GM12878 (cell line): ENCODE measurements around the gene COX19. TPM values are rescaled to one million over a fixed set of nuclear protein-coding genes. Genes with fewer than 3 reads are reported as not detected.

ENCODE experiments used
- ATAC-seq: fragments of 200-7000 bp; cut with Tn5 transposase; 3 replicates; pipeline ENCODE4 v1.9.1; 2020; ENCODE audit warnings: mild to moderate bottlenecking, moderate library complexity
- BruUV-seq: library from RNA; stranded (reverse); fragments of 400-500 nt; replicated peaks from 2 replicates; lab custom pipeline; 2021; lab: Mats Ljungman, UMichigan
- CTCF ChIA-PET: fragments of 300-600 bp; sonication (Branson Sonifier 250); formaldehyde crosslinking; extraction: SDS; loops from one replicate; lab custom pipeline; 2021; ENCODE audit warnings: inconsistent platforms; lab: Yijun Ruan, JAX
- POLR2A ChIA-PET: fragments of 350-600 bp; formaldehyde crosslinking; extraction: SDS; loops from one replicate; lab custom pipeline; 2021; ENCODE audit warnings: inconsistent platforms; lab: Charles Lee
- RAD21 ChIA-PET: fragments of 300-600 bp; sonication (Branson Sonifier 250); formaldehyde crosslinking; loops from one replicate; lab custom pipeline; 2023; ENCODE audit warnings: antibody characterized with exemption; ENCODE audit not compliant: unreplicated experiment; lab: Charles Lee
- SMC1A ChIA-PET: fragments of 300-600 bp; sonication (Branson Sonifier 250); formaldehyde crosslinking; loops from one replicate; lab custom pipeline; 2023; ENCODE audit not compliant: unreplicated experiment, uncharacterized antibody; lab: Charles Lee
- DNase-seq: peaks from one replicate; pipeline ENCODE4 v3.0.0-alpha.2; 2011; ENCODE audit warnings: low read depth, low spot score
- FAIRE-seq: peaks from 3 replicates; lab custom pipeline; 2011; peaks lifted over from hg19 to GRCh38; lab: Jason Lieb, UNC
- H2AFZ ChIP-seq: 2 replicates; pipeline ENCODE4 v1.6.0; 2011; ENCODE audit warnings: low read depth, low read length, control low read depth; ENCODE audit not compliant: control insufficient read depth
- H3K27ac ChIP-seq: 2 replicates; pipeline ENCODE4 v1.5.1; 2011; ENCODE audit warnings: control low read depth; ENCODE audit not compliant: control insufficient read depth, insufficient read depth
- H3K27me3 ChIP-seq, 2 experiments: replicated peaks in 1 of 2; 2 replicates each; pipeline versions ENCODE4 v1.6.0 to v1.6.1; 2011; ENCODE audit warnings: low read length in 1 of 2; ENCODE audit not compliant: control insufficient read depth in 2 of 2, insufficient read depth in 2 of 2
- H3K36me3 ChIP-seq, 2 experiments: 2 replicates each; pipeline ENCODE4 v1.5.1; 2011; ENCODE audit warnings: low read length in 1 of 2; ENCODE audit not compliant: control insufficient read depth in 2 of 2, insufficient read depth in 2 of 2
- H3K4me1 ChIP-seq: 2 replicates; pipeline ENCODE4 v1.6.1; 2011; ENCODE audit warnings: mild to moderate bottlenecking, low read length, moderate library complexity, mixed read lengths; ENCODE audit not compliant: control insufficient read depth, insufficient read depth
- H3K4me2 ChIP-seq: 2 replicates; pipeline ENCODE4 v1.6.0; 2011; ENCODE audit warnings: control low read depth; ENCODE audit not compliant: control insufficient read depth, insufficient read depth
- H3K4me3 ChIP-seq: fragments of 200-600 bp; sonication (generic); 2 replicates; pipeline ENCODE4 v1.5.1; 2016
- H3K79me2 ChIP-seq: 2 replicates; pipeline ENCODE4 v1.6.0; 2011; ENCODE audit warnings: low read length; ENCODE audit not compliant: control insufficient read depth, insufficient read depth
- H3K9ac ChIP-seq: 2 replicates; pipeline ENCODE4 v1.8.0; 2011; ENCODE audit warnings: low read length, control low read depth, mixed read lengths; ENCODE audit not compliant: control insufficient read depth, insufficient read depth
- H3K9me3 ChIP-seq: replicated peaks from 3 replicates; pipeline ENCODE4 v1.5.1; 2011; ENCODE audit warnings: mild to moderate bottlenecking, low read length; ENCODE audit not compliant: control insufficient read depth, insufficient read depth
- H4K20me1 ChIP-seq: 2 replicates; pipeline ENCODE4 v1.6.0; 2011; ENCODE audit not compliant: control insufficient read depth, insufficient read depth
- BCL11A ChIP-seq: IDR thresholded peaks from 2 replicates; pipeline ENCODE4 v1.6.1; 2011; ENCODE audit warnings: low read depth, low read length
- E4F1 ChIP-seq: fragments of 450-650 bp; IDR thresholded peaks from 2 replicates; pipeline ENCODE4 v1.6.1; 2018; ENCODE audit warnings: borderline replicate concordance, mild to moderate bottlenecking; ENCODE audit not compliant: partially characterized antibody
- EZH2 ChIP-seq: IDR thresholded peaks from 2 replicates; pipeline ENCODE4 v1.6.1; 2012; ENCODE audit warnings: low read depth, mild to moderate bottlenecking, control low read depth, inconsistent platforms, low read length, borderline replicate concordance; ENCODE audit not compliant: control insufficient read depth
- NFIC ChIP-seq: IDR thresholded peaks from 2 replicates; pipeline ENCODE4 v1.6.1; 2012; ENCODE audit warnings: low read depth, mild to moderate bottlenecking, inconsistent platforms, low read length, moderate library complexity
- NKRF ChIP-seq: fragments of 450-650 bp; conservative IDR thresholded peaks from 2 replicates; pipeline ENCODE4 v1.6.1; 2017; ENCODE audit warnings: mild to moderate bottlenecking, moderate library complexity
- POU2F2 ChIP-seq: IDR thresholded peaks from 3 replicates; pipeline ENCODE4 v1.6.1; 2011; ENCODE audit warnings: low read depth, mild to moderate bottlenecking, low read length, borderline replicate concordance
- RFX5 ChIP-seq: IDR thresholded peaks from 2 replicates; pipeline ENCODE4 v1.6.1; 2011; ENCODE audit warnings: low read depth, low read length, improper control_type of control experiment
- USF1 ChIP-seq: IDR thresholded peaks from 2 replicates; pipeline ENCODE4 v1.6.1; 2011; ENCODE audit warnings: borderline replicate concordance, low read depth, mild to moderate bottlenecking, moderate library complexity, mixed read lengths, low read length; ENCODE audit not compliant: insufficient read depth; ENCODE audit errors: extremely low read length
- ZNF207 ChIP-seq: fragments of 450-650 bp; IDR thresholded peaks from 2 replicates; pipeline ENCODE4 v1.6.1; 2014; ENCODE audit warnings: antibody characterized with exemption, mild to moderate bottlenecking, borderline replicate concordance
- WGBS: methylation state at CpG from one replicate; pipeline ENCODE4 v1.1.6; 2016; ENCODE audit warnings: low lambda C conversion rate; ENCODE audit not compliant: insufficient replicate concordance, insufficient coverage; ENCODE audit errors: missing lambda C conversion rate; 5-methylcytosine and 5-hydroxymethylcytosine counted together
- in situ Hi-C: fragments of 300-500 bp; cut with MboI; formaldehyde crosslinking; loops from 9 replicates; pipeline ENCODE4 v1.14.3; 2018; ENCODE audit warnings: mixed read lengths
- intact Hi-C: fragments of 100-400 bp; cut with micrococcal nuclease; formaldehyde crosslinking; loops from one replicate; pipeline ENCODE4 v1.14.2; 2022; ENCODE audit not compliant: unreplicated experiment
- polyA plus RNA-seq, 11 experiments: library from polyadenylated mRNA; depleted of rRNA in 4 of 11; unstranded in 6 of 11; stranded (reverse) in 5 of 11; fragments of >200 nt; fragmentation: Nextera tagmentation in 4 of 11; fragmentation: Illumina TruSeq in 1 of 11; extraction: Ambion mirVana in 4 of 11; extraction: Trizol in 1 of 11; gene quantifications; 1 replicate in 1 of 11; 2 replicates in 10 of 11; pipeline versions ENCODE4 v1.2.1 to v1.2.3, GENCODE V29; 2011 to 2016; ENCODE audit warnings: inconsistent platforms in 2 of 11, missing spikeins in 2 of 11, low read depth in 1 of 11
- total RNA-seq, 4 experiments: library from RNA; depleted of rRNA in 3 of 4; stranded (reverse); fragments of >200 nt in 3 of 4; fragmentation: Illumina TruSeq in 1 of 4; extraction: Trizol in 1 of 4; gene quantifications; 2 replicates each; pipeline versions ENCODE4 v1.2.1 to v1.2.3, GENCODE V29; 2013 to 2021

Gene COX19
- total and polyA plus RNA-seq, 10 of the 15 experiments (the other 5 are each of a cell fraction or from before 2014, with no cell fraction given) = 3.7 to 17.9 (median 10.8) TPM

- TF ChIP-seq E4F1 = no peak
- no peak for TF ChIP-seq RFX5
- no peak for TF ChIP-seq NFIC
Observed at GRCh38 chr7:958221-959200, 16.8 kb downstream of the COX19 start (continued).

GRCh38 chr7:957418-958220, 17.7 kb downstream of the COX19 start:
- no TSS peak for BruUV-seq
- H3K27ac ChIP-seq = no peak overlapping the region
- no peaks in the 10 kb centered on the region for H4K20me1 ChIP-seq
- H3K4me3 ChIP-seq = no peak overlapping the region
- ChIA-PET SMC1A (interaction anchor here (0.7 to 1.1 kb wide), 2 partner anchors 16 to 35 kb away, joined by 3 read pairs; no protein-coding TSS in a partner anchor), POLR2A (no interaction called here), RAD21 (interaction anchor here (1.4 kb wide), 1 partner anchor 31 kb away, joined by 3 read pairs; no protein-coding TSS in a partner anchor), CTCF (interaction anchor here (0.8 to 1.8 kb wide), 3 partner anchors 15 to 108 kb away, joined by 3 to 6 read pairs (median 4); no protein-coding TSS in a partner anchor)
- H3K27me3 ChIP-seq = no peaks in the 10 kb centered on the region
- H3K9me3 ChIP-seq = no peaks in the 10 kb centered on the region; the same call in 2 of the 3 replicates
- H3K4me2 ChIP-seq = no peak overlapping the region
- ATAC-seq (no peak), FAIRE-seq (no peak), DNase-seq (no peak)
- H3K9ac ChIP-seq = no peak overlapping the region
- peaks cover 13% of the 10 kb centered on the region for H3K79me2 ChIP-seq
- H3K36me3 ChIP-seq = no peaks in the 10 kb centered on the region
- in situ Hi-C loops (no loop called here), intact Hi-C loops (loop anchor here (10.0 kb wide), 1 partner anchor 173 kb away; no protein-coding TSS in a partner anchor)
- WGBS = 71% methylated on average over 31 of the region's 32 CpGs
- H2AFZ ChIP-seq = no peak overlapping the region
- H3K4me1 ChIP-seq = peaks cover 11% of the 10 kb centered on the region
- TF ChIP-seq BCL11A (no peak), NKRF (no peak), ZNF207 (no peak), POU2F2 (no peak), EZH2 (no peak), USF1 (no peak)
